ENCODE data around the gene PJVK. TPM values are rescaled to one million over a fixed set of nuclear protein-coding genes. Genes with fewer than 3 reads are reported as not detected.

Gene PJVK
- total and polyA plus RNA-seq, 2 of the 13 experiments (the other 11 are each of a cell fraction or from before 2014, with no cell fraction given) = 1.2 to 2.6 TPM

DNA sequence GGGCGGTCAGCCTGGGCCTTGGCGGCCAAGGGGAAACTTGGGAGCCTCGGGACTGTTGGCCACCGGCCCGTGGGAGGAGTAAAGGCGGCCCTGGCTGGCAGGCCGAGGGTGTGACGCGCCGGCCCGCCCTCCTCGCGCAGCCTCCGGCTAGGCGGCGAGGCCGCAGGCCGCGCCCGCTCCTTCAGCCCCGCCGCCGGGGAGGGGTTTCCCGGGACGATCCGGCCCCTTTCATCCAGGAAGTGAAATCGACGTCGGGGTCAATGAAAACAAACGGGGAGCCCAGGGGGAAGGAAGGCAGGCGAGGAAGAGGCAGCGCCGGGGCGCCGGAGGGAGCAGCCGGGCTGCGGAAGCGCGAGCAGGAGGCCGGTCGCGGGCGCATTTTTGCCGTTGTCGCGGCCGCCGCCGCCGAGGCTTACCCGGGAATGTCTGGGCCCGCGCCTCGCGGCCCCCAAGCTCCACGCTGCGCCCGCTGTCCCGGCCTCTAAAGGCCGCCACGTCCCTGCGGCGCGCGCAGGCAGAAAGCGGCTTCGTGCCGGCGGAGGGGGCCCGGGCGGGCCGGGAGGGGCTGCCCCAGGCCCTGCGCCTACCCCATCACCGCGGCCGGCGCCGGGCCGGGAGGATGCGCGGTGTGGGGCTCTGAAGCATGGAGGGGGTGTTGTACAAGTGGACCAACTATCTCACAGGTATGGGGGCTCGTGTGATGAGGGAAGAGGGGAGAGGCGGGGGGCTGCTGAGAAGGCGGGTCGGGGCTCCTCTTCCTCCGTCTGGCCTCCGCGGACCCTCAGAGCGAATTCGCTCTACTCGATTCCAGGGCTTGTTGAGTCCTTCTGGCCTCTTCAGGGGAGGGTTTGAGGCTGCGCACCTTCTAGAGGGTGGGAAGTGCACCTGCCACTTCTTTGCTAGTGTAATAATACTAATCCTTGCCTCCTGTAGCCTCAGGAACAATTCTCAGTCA, 29.3 kb downstream of the PJVK start, which contains the start of gene PLEKHA3 (continued):
- TF ChIP-seq, protein P1, sequence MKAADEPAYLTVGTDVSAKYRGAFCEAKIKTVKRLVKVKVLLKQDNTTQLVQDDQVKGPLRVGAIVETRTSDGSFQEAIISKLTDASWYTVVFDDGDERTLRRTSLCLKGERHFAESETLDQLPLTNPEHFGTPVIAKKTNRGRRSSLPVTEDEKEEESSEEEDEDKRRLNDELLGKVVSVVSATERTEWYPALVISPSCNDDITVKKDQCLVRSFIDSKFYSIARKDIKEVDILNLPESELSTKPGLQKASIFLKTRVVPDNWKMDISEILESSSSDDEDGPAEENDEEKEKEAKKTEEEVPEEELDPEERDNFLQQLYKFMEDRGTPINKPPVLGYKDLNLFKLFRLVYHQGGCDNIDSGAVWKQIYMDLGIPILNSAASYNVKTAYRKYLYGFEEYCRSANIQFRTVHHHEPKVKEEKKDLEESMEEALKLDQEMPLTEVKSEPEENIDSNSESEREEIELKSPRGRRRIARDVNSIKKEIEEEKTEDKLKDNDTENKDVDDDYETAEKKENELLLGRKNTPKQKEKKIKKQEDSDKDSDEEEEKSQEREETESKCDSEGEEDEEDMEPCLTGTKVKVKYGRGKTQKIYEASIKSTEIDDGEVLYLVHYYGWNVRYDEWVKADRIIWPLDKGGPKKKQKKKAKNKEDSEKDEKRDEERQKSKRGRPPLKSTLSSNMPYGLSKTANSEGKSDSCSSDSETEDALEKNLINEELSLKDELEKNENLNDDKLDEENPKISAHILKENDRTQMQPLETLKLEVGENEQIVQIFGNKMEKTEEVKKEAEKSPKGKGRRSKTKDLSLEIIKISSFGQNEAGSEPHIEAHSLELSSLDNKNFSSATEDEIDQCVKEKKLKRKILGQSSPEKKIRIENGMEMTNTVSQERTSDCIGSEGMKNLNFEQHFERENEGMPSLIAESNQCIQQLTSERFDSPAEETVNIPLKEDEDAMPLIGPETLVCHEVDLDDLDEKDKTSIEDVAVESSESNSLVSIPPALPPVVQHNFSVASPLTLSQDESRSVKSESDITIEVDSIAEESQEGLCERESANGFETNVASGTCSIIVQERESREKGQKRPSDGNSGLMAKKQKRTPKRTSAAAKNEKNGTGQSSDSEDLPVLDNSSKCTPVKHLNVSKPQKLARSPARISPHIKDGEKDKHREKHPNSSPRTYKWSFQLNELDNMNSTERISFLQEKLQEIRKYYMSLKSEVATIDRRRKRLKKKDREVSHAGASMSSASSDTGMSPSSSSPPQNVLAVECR (CRISPR knock-in tag; IDR thresholded peaks at IDR 0.05; ENCODE audit: borderline replicate concordance) = peak; percentile 84; the same call in 1 of the 2 replicates
- TF ChIP-seq, protein P2, sequence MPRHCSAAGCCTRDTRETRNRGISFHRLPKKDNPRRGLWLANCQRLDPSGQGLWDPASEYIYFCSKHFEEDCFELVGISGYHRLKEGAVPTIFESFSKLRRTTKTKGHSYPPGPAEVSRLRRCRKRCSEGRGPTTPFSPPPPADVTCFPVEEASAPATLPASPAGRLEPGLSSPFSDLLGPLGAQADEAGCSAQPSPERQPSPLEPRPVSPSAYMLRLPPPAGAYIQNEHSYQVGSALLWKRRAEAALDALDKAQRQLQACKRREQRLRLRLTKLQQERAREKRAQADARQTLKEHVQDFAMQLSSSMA (CRISPR knock-in tag; IDR thresholded peaks at IDR 0.05) = peak; percentile 53; the same call in 1 of the 2 replicates
- TF ChIP-seq, protein P3, sequence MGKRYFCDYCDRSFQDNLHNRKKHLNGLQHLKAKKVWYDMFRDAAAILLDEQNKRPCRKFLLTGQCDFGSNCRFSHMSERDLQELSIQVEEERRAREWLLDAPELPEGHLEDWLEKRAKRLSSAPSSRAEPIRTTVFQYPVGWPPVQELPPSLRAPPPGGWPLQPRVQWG (CRISPR knock-in tag; IDR thresholded peaks at IDR 0.05; ENCODE audit: borderline replicate concordance, low read depth) = no peak
- no peak for TF ChIP-seq RBAK (CRISPR knock-in tag; IDR thresholded peaks at IDR 0.05)
- TF ChIP-seq AGO2 (optimal IDR thresholded peaks at IDR 0.05; ENCODE audit: low read depth, low read length) = peak; percentile 58
- 0 out of 2 replicates have a peak, but pooled peaks have one; percentile 23 for TF ChIP-seq MAZ (IDR thresholded peaks at IDR 0.05; ENCODE audit: borderline replicate concordance, low read depth, low read length)
- peak; percentile 83 for TF ChIP-seq MAZ (CRISPR knock-in tag; IDR thresholded peaks at IDR 0.05; ENCODE audit: low read depth)
- TF ChIP-seq PHF5A (CRISPR knock-in tag; IDR thresholded peaks at IDR 0.05; ENCODE audit: low read depth, unreplicated experiment) = peak; percentile 40
- no peak for TF ChIP-seq KDM3A (CRISPR knock-in tag; IDR thresholded peaks at IDR 0.05; ENCODE audit: low read depth)
- TF ChIP-seq IKZF1 (IDR thresholded peaks at IDR 0.05) = no peak
- peak; percentile 54 for TF ChIP-seq MED8 (CRISPR knock-in tag; IDR thresholded peaks at IDR 0.05; ENCODE audit: insufficient replicate concordance)
- TF ChIP-seq ZFYVE20 (CRISPR knock-in tag; IDR thresholded peaks at IDR 0.05; ENCODE audit: borderline replicate concordance, low read depth) = no peak
- TF ChIP-seq, protein P4, sequence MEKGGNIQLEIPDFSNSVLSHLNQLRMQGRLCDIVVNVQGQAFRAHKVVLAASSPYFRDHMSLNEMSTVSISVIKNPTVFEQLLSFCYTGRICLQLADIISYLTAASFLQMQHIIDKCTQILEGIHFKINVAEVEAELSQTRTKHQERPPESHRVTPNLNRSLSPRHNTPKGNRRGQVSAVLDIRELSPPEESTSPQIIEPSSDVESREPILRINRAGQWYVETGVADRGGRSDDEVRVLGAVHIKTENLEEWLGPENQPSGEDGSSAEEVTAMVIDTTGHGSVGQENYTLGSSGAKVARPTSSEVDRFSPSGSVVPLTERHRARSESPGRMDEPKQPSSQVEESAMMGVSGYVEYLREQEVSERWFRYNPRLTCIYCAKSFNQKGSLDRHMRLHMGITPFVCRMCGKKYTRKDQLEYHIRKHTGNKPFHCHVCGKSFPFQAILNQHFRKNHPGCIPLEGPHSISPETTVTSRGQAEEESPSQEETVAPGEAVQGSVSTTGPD (CRISPR knock-in tag; IDR thresholded peaks at IDR 0.05) = no peak
- TF ChIP-seq ZNF546 (CRISPR knock-in tag; conservative IDR thresholded peaks at IDR 0.05) = 0 out of 2 replicates have a peak, but pooled peaks have one; percentile 28
- TF ChIP-seq, protein P5, sequence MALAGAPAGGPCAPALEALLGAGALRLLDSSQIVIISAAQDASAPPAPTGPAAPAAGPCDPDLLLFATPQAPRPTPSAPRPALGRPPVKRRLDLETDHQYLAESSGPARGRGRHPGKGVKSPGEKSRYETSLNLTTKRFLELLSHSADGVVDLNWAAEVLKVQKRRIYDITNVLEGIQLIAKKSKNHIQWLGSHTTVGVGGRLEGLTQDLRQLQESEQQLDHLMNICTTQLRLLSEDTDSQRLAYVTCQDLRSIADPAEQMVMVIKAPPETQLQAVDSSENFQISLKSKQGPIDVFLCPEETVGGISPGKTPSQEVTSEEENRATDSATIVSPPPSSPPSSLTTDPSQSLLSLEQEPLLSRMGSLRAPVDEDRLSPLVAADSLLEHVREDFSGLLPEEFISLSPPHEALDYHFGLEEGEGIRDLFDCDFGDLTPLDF (CRISPR knock-in tag; IDR thresholded peaks at IDR 0.05) = peak; percentile 66; the same call in 1 of the 2 replicates
- TF ChIP-seq, protein P6, sequence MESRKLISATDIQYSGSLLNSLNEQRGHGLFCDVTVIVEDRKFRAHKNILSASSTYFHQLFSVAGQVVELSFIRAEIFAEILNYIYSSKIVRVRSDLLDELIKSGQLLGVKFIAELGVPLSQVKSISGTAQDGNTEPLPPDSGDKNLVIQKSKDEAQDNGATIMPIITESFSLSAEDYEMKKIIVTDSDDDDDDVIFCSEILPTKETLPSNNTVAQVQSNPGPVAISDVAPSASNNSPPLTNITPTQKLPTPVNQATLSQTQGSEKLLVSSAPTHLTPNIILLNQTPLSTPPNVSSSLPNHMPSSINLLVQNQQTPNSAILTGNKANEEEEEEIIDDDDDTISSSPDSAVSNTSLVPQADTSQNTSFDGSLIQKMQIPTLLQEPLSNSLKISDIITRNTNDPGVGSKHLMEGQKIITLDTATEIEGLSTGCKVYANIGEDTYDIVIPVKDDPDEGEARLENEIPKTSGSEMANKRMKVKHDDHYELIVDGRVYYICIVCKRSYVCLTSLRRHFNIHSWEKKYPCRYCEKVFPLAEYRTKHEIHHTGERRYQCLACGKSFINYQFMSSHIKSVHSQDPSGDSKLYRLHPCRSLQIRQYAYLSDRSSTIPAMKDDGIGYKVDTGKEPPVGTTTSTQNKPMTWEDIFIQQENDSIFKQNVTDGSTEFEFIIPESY (CRISPR knock-in tag; IDR thresholded peaks at IDR 0.05) = no peak
- TF ChIP-seq ZBTB7A (CRISPR knock-in tag; IDR thresholded peaks at IDR 0.05) = no peak
